GM12874 (cell line): ENCODE data around the gene MYBPH.

Experiments used
- CTCF ChIP-seq: IDR thresholded peaks from 2 replicates; pipeline ENCODE4 v1.5.1; 2011; ENCODE audit warnings: low read depth, mild to moderate bottlenecking, control low read depth, low read length, moderate library complexity; ENCODE audit not compliant: insufficient read depth

The MYBPH gene

GRCh38 chr1:203144661-203145060 is 31.0 kb downstream of the MYBPH start:
- no peak for TF ChIP-seq CTCF

- TF ChIP-seq CTCF = no peak
These were observed 32.0 kb downstream of the MYBPH start for GRCh38 chr1:203143641-203144040.

GRCh38 chr1:203142684-203143408 is 32.8 kb downstream of the MYBPH start:
- no peak for TF ChIP-seq CTCF

GRCh38 chr1:203142124-203142523 is 33.5 kb downstream of the MYBPH start:
- TF ChIP-seq CTCF = no peak

GRCh38 chr1:203140743-203141520 is 34.7 kb downstream of the MYBPH start:
- no peak for TF ChIP-seq CTCF

GRCh38 chr1:203139976-203140475 is 35.6 kb downstream of the MYBPH start:
- TF ChIP-seq CTCF = no peak

GRCh38 chr1:203138066-203138465 is 37.6 kb downstream of the MYBPH start:
- no peak for TF ChIP-seq CTCF
